Progenitor cell of endocrine pancreas (in vitro differentiated cells): ENCODE data around the gene GNG12. TPM values are rescaled to one million over a fixed set of nuclear protein-coding genes. Genes with fewer than 3 reads are reported as not detected.

Source experiments
- DNase-seq: peaks from one replicate; pipeline ENCODE4 v3.0.0; 2021; ENCODE audit warnings: low spot score; ENCODE audit not compliant: unreplicated experiment
- H3K27ac Mint-ChIP-seq: 2 replicates; pipeline ENCODE4 v1.8.0; 2021; ENCODE audit warnings: mild to moderate bottlenecking, moderate library complexity, mixed read lengths
- H3K27me3 Mint-ChIP-seq: 2 replicates; pipeline ENCODE4 v1.8.0; 2021; ENCODE audit warnings: mixed read lengths
- H3K36me3 Mint-ChIP-seq: 2 replicates; pipeline ENCODE4 v1.8.0; 2022; ENCODE audit warnings: mixed read lengths; ENCODE audit not compliant: insufficient read depth
- H3K4me1 Mint-ChIP-seq: 2 replicates; pipeline ENCODE4 v1.8.0; 2021; ENCODE audit warnings: low read depth, mixed read lengths
- H3K4me3 Mint-ChIP-seq: 2 replicates; pipeline ENCODE4 v1.8.0; 2021; ENCODE audit warnings: low read depth, mild to moderate bottlenecking, moderate library complexity, mixed read lengths
- H3K9me3 Mint-ChIP-seq: 2 replicates; pipeline ENCODE4 v1.8.0; 2021; ENCODE audit warnings: low read depth, mixed read lengths
- CTCF ChIP-seq: fragments of 200-600 bp; sonication (generic); IDR thresholded peaks from one replicate; pipeline ENCODE4 v1.5.0; 2021; ENCODE audit warnings: antibody characterized with exemption, mild to moderate bottlenecking; ENCODE audit not compliant: unreplicated experiment
- long read RNA-seq: library from polyadenylated mRNA; unstranded; transcript quantifications from one replicate; pipeline ENCODE4 v2.0.0, GENCODE V29; 2020
- total RNA-seq: library from RNA; stranded (reverse); gene quantifications from 2 replicates; pipeline ENCODE4 v1.2.1, GENCODE V29; 2021

Gene GNG12
- 8.9 and 9.7 TPM in 2 replicates for total RNA-seq
- long read RNA-seq, full-length matches to known transcripts: 21 of 32 reads
- long read RNA-seq, partial matches to known transcripts: 0 of 32 reads
- long read RNA-seq, other reads (novel, unspliced or antisense): 11 of 32 reads

DNA sequence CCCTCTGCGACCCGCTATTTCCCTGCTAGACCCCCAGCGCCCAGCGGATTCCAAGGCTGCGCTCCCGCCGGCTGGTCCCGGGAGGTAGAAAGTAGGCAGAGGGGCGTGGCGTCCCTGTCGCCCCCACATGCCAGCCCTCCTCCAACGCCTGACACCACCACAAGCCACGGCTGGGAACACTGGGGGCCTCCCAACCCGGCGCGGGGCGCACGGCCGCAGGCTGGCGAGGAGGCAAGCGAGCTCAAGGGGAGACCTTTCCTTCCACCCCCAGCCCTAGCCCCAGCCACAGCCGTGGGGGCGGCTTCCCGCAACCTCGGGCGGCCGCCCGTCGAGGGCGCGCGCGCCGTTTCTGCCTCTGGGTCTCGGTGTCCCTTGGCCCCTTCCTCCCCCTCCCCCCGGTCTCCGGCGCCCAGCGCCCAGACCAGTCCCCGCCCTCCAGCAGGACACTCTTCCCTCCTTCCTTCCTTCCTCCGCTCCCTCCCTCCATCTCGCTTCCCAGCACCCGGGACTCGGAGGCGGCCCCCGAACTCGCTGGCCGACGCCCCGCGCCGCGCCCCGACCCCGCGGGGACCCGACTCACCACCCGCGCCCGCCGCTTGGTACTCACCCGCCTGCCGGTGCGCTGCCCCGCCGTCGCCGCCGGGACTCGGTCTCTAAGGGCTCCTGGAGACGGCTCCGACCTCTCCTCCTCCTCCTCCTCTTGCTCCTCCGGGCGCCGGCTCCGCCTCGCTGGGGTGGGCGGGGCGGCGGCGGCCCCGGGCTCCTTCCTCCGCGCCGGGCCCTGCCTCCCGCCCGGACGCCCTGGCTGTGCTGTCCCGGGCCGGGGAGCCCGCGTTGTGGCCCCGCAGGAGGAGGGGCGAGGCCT lies at the start of gene GNG12:
Gene GNG12, minus strand, starts transcription at position 731 of the 865 bp plus-strand sequence. CDS start 125,781 bp downstream, outside the sequence.
- Mint-ChIP-seq H3K4me1 (peaks cover 8% of the 10 kb centered on the region), H3K27me3 (peaks cover 65% of the 10 kb centered on the region), H3K36me3 (no peaks in the 10 kb centered on the region), H3K4me3 (peak within 1 kb of the TSS; percentile 81), H3K9me3 (no peaks in the 10 kb centered on the region), H3K27ac (peak within 1 kb of the TSS; percentile 89)
- no peak for TF ChIP-seq CTCF
- peak; percentile 49 for DNase-seq

DNA sequence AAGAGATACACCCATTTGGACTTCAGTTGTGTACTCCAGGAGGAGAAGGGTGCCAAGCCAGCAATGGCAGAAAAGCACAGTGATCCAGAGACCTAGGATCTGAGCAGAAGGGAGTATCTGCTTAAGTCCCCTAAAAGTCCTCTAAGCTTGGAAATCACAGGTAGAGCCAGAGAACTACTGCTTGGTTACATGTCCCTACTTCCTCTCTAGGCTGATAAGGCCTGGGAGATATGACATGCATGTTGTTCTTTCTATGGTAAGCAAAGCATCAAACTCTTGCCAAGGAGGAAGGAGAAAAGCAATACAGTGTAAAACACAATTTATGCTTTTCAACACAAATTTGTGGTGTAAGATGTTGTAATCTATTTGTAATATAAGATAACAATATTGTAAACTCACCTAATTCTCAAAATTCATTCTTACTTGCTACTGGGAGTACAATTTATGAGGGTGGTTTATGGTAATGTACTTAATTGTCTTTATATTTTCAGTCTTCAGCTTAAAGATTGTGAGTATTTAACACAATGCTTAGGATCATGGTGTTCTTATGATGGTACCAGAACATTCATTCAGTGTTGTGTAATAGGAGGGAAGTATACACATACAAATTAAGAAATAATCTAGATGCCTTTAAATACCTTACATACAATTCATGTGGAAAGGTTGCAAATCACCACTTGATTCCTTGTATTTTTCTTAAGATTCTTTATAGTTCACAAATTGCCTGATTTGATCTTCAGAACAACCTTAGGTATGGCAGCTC lies 49.1 kb upstream of the GNG12 start:
- no peaks in the 10 kb centered on the region for H3K36me3 Mint-ChIP-seq

GRCh38 chr1:67880056-67880601 lies 46.9 kb upstream of the GNG12 start:
- Mint-ChIP-seq H3K4me1 (peaks cover 10% of the 10 kb centered on the region), H3K27me3 (peaks cover 11% of the 10 kb centered on the region), H3K27ac (no peak overlapping the region), H3K4me3 (no peak overlapping the region), H3K36me3 (peaks cover 1% of the 10 kb centered on the region), H3K9me3 (peaks cover 3% of the 10 kb centered on the region)
- DNase-seq: no peak
- TF ChIP-seq CTCF: no peak

More for the DNA sequence above, 49.1 kb upstream of the GNG12 start:
- Mint-ChIP-seq H3K27ac (no peak overlapping the region), H3K9me3 (no peaks in the 10 kb centered on the region), H3K4me3 (no peak overlapping the region), H3K4me1 (peaks cover 10% of the 10 kb centered on the region), H3K27me3 (peaks cover 13% of the 10 kb centered on the region)
- TF ChIP-seq CTCF: no peak
- DNase-seq: no peak

- no peak overlapping the region for H3K4me3 Mint-ChIP-seq
- peaks cover 5% of the 10 kb centered on the region for H3K9me3 Mint-ChIP-seq
- H3K27ac Mint-ChIP-seq: no peak overlapping the region
- peaks cover 5% of the 10 kb centered on the region for H3K27me3 Mint-ChIP-seq
- no peak for TF ChIP-seq CTCF
- H3K4me1 Mint-ChIP-seq: peaks cover 10% of the 10 kb centered on the region
- no peak for DNase-seq
- H3K36me3 Mint-ChIP-seq: peaks cover 2% of the 10 kb centered on the region
Observed at GRCh38 chr1:67879485-67879884, 46.2 kb upstream of the GNG12 start.
